GM21447 (cell line): ENCODE results near the gene DDAH1.

ENCODE experiments used
- ATAC-seq: cut with Tn5 transposase; IDR thresholded peaks from one replicate; pipeline ENCODE4 v1.9.1; 2021; ENCODE audit not compliant: unreplicated experiment

Gene DDAH1

GRCh38 chr1:85311818-85312217, 153.1 kb downstream of the DDAH1 start:
- ATAC-seq, result no peak

GRCh38 chr1:85308833-85309350, 156.1 kb downstream of the DDAH1 start:
- ATAC-seq, result no peak

- peak; percentile 90 for ATAC-seq
Observed at GRCh38 chr1:85307987-85308832, 156.7 kb downstream of the DDAH1 start.

- ATAC-seq, result no peak
Observed at GRCh38 chr1:85306236-85306635, 158.7 kb downstream of the DDAH1 start.

GRCh38 chr1:85303440-85304162, 161.4 kb downstream of the DDAH1 start:
- ATAC-seq, result no peak

GRCh38 chr1:85300140-85300539, 164.8 kb downstream of the DDAH1 start:
- no peak for ATAC-seq

GRCh38 chr1:85297855-85298629, 166.9 kb downstream of the DDAH1 start:
- peak; percentile 96 for ATAC-seq

- no peak for ATAC-seq
Observed at GRCh38 chr1:85297538-85297854, 167.5 kb downstream of the DDAH1 start.

- ATAC-seq, result no peak
Observed at GRCh38 chr1:85296980-85297379, 168.0 kb downstream of the DDAH1 start.

GRCh38 chr1:85295654-85296053, 169.3 kb downstream of the DDAH1 start:
- ATAC-seq, result no peak

- no peak for ATAC-seq
Observed at GRCh38 chr1:85295006-85295431, 169.9 kb downstream of the DDAH1 start.

GRCh38 chr1:85290826-85291225, 174.1 kb downstream of the DDAH1 start:
- no peak for ATAC-seq

- ATAC-seq, result peak; percentile 76
Observed at GRCh38 chr1:85289848-85290335, 175.1 kb downstream of the DDAH1 start.

- peak; percentile 40 for ATAC-seq
Observed at GRCh38 chr1:85289207-85289847, 175.6 kb downstream of the DDAH1 start.

GRCh38 chr1:85284202-85284601, 180.8 kb downstream of the DDAH1 start:
- no peak for ATAC-seq

- no peak for ATAC-seq
Observed at GRCh38 chr1:85283475-85284199, 181.3 kb downstream of the DDAH1 start.

- ATAC-seq, result no peak
Observed at GRCh38 chr1:85282424-85282823, 182.5 kb downstream of the DDAH1 start.

- no peak for ATAC-seq
Observed at GRCh38 chr1:85280636-85281035, 184.3 kb downstream of the DDAH1 start.

- no peak for ATAC-seq
Observed at GRCh38 chr1:85279458-85280080, 185.4 kb downstream of the DDAH1 start.
